ENCODE measurements around the gene JAK1. TPM values are rescaled to one million over a fixed set of nuclear protein-coding genes. Genes with fewer than 3 reads are reported as not detected.

Gene JAK1
- total and polyA plus RNA-seq, 11 donors = 20.5 to 189 (median 94.8) TPM

DNA sequence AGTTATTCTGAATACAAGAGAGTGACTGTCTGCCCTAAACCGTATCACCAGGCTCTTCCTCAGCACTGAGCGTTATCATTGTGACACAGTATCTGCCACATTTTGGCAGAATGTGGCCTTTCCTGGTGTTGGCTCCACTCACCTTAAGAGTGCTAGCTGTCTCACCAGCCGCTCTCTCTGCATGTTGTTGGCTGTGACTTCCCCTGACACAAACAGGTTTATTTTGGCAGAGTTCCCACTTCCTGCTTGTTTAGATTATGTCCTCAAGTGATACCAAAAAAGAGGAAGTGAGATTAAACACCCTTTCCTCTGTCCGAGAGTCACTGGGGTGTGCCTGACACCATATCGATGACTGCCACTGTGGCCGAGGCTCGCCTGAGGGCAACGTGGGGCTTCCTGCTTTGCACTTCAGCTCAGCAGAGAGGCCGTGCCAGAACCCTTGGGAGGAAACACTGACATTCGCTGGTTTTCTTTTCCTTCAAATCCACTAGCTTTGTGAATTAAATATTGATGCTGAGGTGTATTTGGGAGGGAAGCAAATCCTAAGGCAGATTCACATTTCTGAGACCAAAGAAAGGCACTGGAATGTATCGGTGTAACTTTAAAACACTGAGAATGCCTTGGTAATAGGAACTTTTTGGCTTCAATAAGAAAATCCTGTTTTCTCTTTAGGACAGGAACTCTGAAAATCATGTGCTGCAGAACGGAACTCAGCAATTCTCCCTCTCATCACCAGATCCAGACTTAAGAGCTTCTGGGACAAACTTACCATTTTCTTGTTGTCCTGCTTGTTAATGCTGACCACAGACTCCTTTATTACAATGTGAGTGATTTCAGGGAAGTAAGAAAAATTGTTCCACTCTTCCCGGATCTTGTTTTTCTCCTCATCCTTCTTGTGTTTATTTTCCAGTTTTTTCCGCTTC is 102.1 kb downstream of the JAK1 start:
- ATAC-seq = peak; percentile 45 to 94 (median 85)
- Histone ChIP-seq H3K36me3 (peaks cover 0 to 71% (median 65%) of the 10 kb centered on the region in 9 donors), H3K4me3 (no peak overlapping the region), H3K9me3 (no peaks in the 10 kb centered on the region), H3K4me1 (peaks cover 0 to 28% (median 5%) of the 10 kb centered on the region in 12 donors), H3K27me3 (no peaks in the 10 kb centered on the region), H3K27ac (peak overlapping the region in 9 of 12 donors; percentile 17 to 85 (median 39))
- peak; percentile 63 to 88 (median 77) for DNase-seq
- intact Hi-C loops (cut with DNase I) = loop anchor here in 7 of 10 donors (2.0 to 10.0 kb wide), 8 partner anchors 101 to 341 kb away; partner anchors contain the start of gene JAK1 (in 2 of the 7)
- 53 to 70% (median 59%) methylated on average over 14 of the region's 14 CpGs for WGBS, 4 donors
- TF ChIP-seq, protein P1, sequence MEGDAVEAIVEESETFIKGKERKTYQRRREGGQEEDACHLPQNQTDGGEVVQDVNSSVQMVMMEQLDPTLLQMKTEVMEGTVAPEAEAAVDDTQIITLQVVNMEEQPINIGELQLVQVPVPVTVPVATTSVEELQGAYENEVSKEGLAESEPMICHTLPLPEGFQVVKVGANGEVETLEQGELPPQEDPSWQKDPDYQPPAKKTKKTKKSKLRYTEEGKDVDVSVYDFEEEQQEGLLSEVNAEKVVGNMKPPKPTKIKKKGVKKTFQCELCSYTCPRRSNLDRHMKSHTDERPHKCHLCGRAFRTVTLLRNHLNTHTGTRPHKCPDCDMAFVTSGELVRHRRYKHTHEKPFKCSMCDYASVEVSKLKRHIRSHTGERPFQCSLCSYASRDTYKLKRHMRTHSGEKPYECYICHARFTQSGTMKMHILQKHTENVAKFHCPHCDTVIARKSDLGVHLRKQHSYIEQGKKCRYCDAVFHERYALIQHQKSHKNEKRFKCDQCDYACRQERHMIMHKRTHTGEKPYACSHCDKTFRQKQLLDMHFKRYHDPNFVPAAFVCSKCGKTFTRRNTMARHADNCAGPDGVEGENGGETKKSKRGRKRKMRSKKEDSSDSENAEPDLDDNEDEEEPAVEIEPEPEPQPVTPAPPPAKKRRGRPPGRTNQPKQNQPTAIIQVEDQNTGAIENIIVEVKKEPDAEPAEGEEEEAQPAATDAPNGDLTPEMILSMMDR (IDR thresholded peaks at IDR 0.05) = no peak
- no peak for TF ChIP-seq POLR2A (IDR thresholded peaks at IDR 0.05)

DNA sequence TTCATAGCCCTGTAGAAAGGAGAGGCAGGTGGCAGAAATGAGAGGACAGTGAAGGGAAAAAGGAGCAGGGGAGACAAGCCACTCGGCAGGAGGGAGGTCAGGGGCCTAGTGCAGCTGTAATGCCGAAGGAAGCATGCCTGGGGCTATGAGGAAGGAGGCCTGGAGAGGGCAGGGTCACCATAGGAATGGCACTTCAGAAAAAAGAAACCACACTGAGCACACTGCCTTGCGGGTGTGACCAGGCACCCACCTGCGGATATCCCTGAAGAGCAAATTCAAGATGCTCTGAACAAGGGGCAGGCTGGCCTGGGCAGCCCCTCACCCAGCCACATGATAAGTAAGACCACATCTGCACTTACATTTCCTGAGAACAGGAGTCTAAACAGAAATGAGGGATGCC is 104.7 kb downstream of the JAK1 start:
- WGBS, 4 donors = 61 to 73% (median 64%) methylated on average over 4 of the region's 4 CpGs
- Histone ChIP-seq H3K27me3 (no peaks in the 10 kb centered on the region), H3K4me1 (peaks cover 0 to 28% (median 5%) of the 10 kb centered on the region in 12 donors), H3K4me3 (no peak overlapping the region), H3K27ac (no peak overlapping the region), H3K9me3 (no peaks in the 10 kb centered on the region), H3K36me3 (peaks cover 0 to 71% (median 65%) of the 10 kb centered on the region in 9 donors)
- ATAC-seq (peak in 3 of 4 donors; percentile 62 to 67 (median 64)), DNase-seq (peak in 1 of 5 donors; percentile 32)
- intact Hi-C loops (cut with DNase I) = loop anchor here in 7 of 10 donors (1.0 to 10.0 kb wide), 8 partner anchors 103 to 343 kb away; partner anchors contain the start of gene JAK1 (in 1 of the 7)
- TF ChIP-seq, protein P1 (IDR thresholded peaks at IDR 0.05) = peak in 10 of 12 donors; percentile 21 to 51 (median 40)
- no peak for TF ChIP-seq POLR2A (IDR thresholded peaks at IDR 0.05)

DNA sequence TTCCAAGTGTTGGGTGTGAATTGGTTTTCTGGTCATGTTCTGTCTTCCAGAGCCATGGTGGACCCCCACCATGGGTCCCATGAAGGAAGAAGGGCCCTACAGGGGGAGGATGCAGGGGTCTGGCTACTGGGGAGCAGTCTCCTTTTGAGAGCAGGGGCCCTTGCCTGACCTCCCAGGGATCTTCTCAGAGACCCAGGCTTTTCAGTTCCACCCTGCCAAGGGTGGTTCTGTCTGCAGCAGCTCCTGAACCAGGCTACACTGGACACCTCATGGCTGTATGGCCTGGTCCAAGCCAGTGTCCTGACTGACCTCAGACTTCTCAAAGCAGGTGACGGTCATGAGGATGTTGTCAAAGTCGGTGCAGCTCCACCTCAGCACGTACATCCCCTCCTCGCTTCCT is 109.0 kb downstream of the JAK1 start:
- H3K9me3 ChIP-seq = no peaks in the 10 kb centered on the region
- H3K4me3 ChIP-seq = no peak overlapping the region
- ATAC-seq = no peak
- 94 to 96% (median 95%) methylated on average over 4 of the region's 4 CpGs for whole genome bisulfite sequencing, 4 donors
- no peaks in the 10 kb centered on the region for H3K4me1 ChIP-seq
- TF ChIP-seq, protein P1 (IDR thresholded peaks at IDR 0.05) = no peak
- no peak for TF ChIP-seq POLR2A (IDR thresholded peaks at IDR 0.05)
- no peak for DNase-seq
- H3K27me3 ChIP-seq = no peaks in the 10 kb centered on the region
- peaks cover 0 to 82% (median 77%) of the 10 kb centered on the region in 9 donors for H3K36me3 ChIP-seq
- H3K27ac ChIP-seq = no peak overlapping the region
- intact Hi-C loops (cut with DNase I) = loop anchor here in 3 of 10 donors (10.0 kb wide), 3 partner anchors 217 to 357 kb away; no protein-coding TSS in a partner anchor

DNA sequence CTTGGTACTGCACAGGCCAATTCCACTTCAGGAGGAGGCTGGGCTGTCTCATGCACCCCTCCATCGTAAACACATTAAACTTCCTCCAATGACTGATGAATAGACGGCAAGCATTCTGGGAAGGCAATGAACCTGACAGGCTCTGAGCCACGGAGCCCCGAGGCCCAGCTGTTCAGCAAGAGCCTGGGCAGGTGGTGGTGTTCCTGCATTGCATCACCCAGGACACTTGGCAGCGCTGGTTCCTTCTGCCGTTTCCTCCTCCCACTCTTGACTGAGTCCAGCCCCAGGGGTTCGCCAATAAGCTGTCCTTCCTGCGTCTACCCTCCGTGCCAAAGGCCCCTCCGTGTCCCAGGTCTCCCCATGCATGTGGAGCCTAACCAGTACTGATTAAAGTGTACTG is 109.8 kb downstream of the JAK1 start:
- H3K36me3 ChIP-seq = peaks cover 0 to 88% (median 75%) of the 10 kb centered on the region in 9 donors
- ATAC-seq = peak in 2 of 4 donors; percentile 23 to 30
- peak in 1 of 5 donors; percentile 43 for DNase-seq

More for the DNA sequence above, 109.8 kb downstream of the JAK1 start:
- intact Hi-C loops (cut with DNase I) = loop anchor here in 3 of 10 donors (10.0 kb wide), 3 partner anchors 218 to 358 kb away; no protein-coding TSS in a partner anchor
- Histone ChIP-seq H3K9me3 (no peaks in the 10 kb centered on the region), H3K27ac (peak overlapping the region in 1 of 12 donors; percentile 27), H3K27me3 (no peaks in the 10 kb centered on the region), H3K4me1 (peaks cover 0 to 6% (median 0%) of the 10 kb centered on the region in 12 donors), H3K4me3 (no peak overlapping the region)
- 75 to 82% (median 78%) methylated on average over 6 to 10 of the region's 10 CpGs for WGBS, 4 donors
- TF ChIP-seq POLR2A (IDR thresholded peaks at IDR 0.05) = no peak
- TF ChIP-seq, protein P1 (IDR thresholded peaks at IDR 0.05) = no peak
